GM10266 (cell line): ENCODE data around the gene GPR17.

Experiments used
- DNase-seq: peaks from one replicate; pipeline ENCODE4 v3.0.0; 2012; ENCODE audit errors: extremely low spot score
- CTCF ChIP-seq: IDR thresholded peaks from 2 replicates; pipeline ENCODE4 v1.5.1; 2012; ENCODE audit warnings: mild to moderate bottlenecking, low read depth; ENCODE audit not compliant: control insufficient read depth, insufficient read depth; ENCODE audit errors: missing control alignments

GPR17 gene

GRCh38 chr2:127658641-127659407 is 12.9 kb downstream of the GPR17 start:
- TF ChIP-seq CTCF = no peak
- DNase-seq = no peak

- no peak for TF ChIP-seq CTCF
- no peak for DNase-seq
Measured at GRCh38 chr2:127659408-127660290, 13.7 kb downstream of the GPR17 start.

- TF ChIP-seq CTCF = no peak
Measured at GRCh38 chr2:127660291-127660578, 14.3 kb downstream of the GPR17 start.

GRCh38 chr2:127661072-127661649 is 15.2 kb downstream of the GPR17 start:
- DNase-seq = no peak
- TF ChIP-seq CTCF = no peak

More at GRCh38 chr2:127660291-127660578, 14.3 kb downstream of the GPR17 start:
- DNase-seq = no peak

GRCh38 chr2:127661949-127662510 is 16.1 kb downstream of the GPR17 start:
- TF ChIP-seq CTCF = no peak
- no peak for DNase-seq

GRCh38 chr2:127662937-127663565 is 17.1 kb downstream of the GPR17 start:
- TF ChIP-seq CTCF = no peak
- no peak for DNase-seq
